Measurements from ENCODE around the gene COMMD3. TPM values are rescaled to one million over a fixed set of nuclear protein-coding genes. Genes with fewer than 3 reads are reported as not detected.

The COMMD3 gene
- 35.1 and 37.7 TPM in 2 replicates for total RNA-seq

DNA sequence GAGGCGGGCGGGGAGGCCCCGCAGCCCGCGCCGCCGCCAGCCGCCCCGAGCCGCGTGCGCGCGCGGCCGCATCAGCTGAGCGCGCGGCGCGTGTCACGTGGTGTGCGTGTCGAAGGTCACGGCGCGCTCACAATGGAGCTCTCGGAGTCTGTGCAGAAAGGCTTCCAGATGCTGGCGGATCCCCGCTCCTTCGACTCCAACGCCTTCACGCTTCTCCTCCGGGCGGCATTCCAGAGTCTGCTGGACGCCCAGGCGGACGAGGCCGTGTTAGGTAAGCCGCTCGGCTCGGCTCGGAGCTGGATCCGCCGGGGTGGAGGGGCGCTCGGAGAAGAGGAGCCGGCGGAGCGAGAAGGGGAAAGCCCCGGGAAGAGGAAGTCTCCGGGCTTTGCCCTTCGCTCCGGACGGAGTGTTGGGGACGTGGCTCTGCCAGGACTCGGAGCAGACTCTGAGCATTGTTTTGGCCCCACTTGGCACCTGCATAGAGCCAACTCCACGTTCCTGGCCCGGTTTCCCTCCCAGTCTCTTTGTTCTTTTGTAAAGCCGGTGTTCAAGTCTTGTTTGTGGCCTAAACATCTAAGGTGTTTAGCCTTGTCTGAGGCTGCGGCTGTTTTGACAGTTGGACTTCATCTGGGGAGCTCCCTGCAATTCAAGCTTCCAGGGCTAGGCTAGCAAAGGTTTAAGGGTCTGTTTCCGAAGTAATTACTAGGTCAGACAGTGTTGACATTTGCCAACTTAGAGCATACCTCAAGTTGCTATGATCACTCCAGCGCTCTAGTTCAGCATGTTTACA is at the start of gene COMMD3:
COMMD3 (plus strand) TSS at position 103 of the 790 bp plus-strand sequence; CDS start at position 133, 30 bp downstream.

DNA sequence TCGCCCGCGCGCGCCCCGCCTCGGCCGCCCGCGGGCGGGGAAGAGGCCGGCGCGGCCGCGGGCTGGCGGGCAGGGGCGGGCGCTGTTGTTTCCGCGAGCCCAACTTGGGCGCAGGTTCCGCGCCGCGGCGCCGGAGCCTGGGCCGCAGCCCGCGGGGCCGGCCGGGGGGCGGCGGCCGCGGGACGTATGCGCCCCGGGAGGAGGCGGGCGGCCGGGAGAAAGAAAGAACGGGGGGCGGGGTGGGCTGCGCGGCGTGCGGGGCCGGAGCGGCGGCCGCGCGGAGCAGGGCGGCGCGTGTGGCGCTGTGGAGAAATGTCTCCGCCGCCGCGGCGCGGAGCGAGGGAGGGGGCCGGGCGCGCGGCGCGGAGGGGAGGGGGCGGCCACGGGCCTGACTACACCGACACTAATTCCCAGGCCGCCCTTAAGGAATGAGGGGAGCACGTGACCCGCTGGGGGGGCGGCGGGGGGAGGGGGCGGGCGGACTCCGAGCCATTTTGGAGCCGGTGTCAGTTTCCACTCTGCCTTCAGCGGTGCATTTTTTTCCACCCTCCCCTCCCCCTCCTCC is 4.5 kb downstream of the COMMD3 start, which contains the start of gene BMI1:
BMI1 (plus strand) TSS at position 509 of the 565 bp plus-strand sequence. CDS start 5,351 bp downstream, outside the sequence.

DNA sequence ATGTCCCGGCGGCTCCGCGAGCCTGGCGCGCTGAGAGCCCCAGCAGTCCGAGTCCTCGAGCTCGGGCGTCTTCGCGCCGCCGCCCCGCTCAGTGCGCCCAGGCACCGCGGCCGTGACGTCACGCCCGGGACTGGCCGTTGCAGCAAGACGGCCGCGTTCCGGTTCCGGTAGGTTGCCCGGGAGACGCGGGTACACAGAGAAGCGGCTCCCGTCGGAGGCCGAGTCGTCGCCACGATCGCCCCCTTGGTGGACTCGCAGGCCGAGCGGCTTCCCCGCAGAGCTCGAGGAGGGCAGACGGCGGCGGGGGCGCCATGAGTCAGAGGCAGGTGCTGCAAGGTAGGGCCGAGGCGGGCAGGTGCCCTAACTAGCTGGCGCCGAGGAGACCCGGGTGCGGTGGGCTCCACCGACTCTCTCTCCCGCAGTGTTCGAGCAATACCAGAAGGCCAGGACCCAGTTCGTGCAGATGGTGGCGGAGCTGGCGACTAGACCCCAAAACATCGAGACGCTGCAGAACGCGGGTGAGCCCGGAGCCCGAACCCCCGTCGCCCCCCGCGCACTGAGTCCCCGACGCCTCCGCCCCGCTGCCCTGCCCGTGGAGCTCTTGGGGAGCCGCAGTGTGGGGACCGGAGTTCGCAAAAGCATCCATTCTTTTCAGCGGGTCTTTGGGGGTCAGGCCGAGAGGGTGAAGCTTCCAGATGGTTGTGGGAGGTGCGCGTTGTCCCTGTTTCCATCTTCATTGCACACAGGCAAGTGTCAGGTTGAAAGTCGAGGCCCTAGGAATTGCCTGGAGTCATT is 29.3 kb downstream of the COMMD3 start, which contains the start of gene SPAG6:
SPAG6 (plus strand) TSS at position 196 of the 795 bp plus-strand sequence; CDS start at position 312, 116 bp downstream.

Other genes with a start within 250 kb of the COMMD3 start
- not detected in 2 replicates for gene EBLN1, start 98.4 kb upstream of the COMMD3 start, total RNA-seq
- gene BMI1, start 4.7 kb downstream of the COMMD3 start, total RNA-seq: 47.4 and 61.3 TPM in 2 replicates
- gene SPAG6, start 29.1 kb downstream of the COMMD3 start, total RNA-seq: 0.11 TPM in 1 of 2 replicates, not detected in the other

All from uterine smooth muscle cell (primary cell).